GM13977 (cell line): ENCODE measurements around the gene CNNM4.
"Not testable (repeated sequence)": the region's sequence is repeated elsewhere in the genome, so short reads cannot be mapped to it uniquely, and the experiment has no call there.

ENCODE experiments used
- DNase-seq: peaks from one replicate; pipeline ENCODE4 v3.0.0; 2012; ENCODE audit warnings: low spot score
- in situ Hi-C: fragments of 300-500 bp; cut with MboI; formaldehyde crosslinking; loops from one replicate; pipeline ENCODE4 v1.12.0; 2022; ENCODE audit warnings: low sequenced_read_pairs, low pct_unique_long_range_greater_than_20kb, mixed read lengths, inconsistent platforms; ENCODE audit not compliant: unreplicated experiment
- TF ChIP-seq, protein P1 (sequence below): IDR thresholded peaks from 2 replicates; pipeline ENCODE4 v1.5.1; 2012; ENCODE audit warnings: mild to moderate bottlenecking, control low read depth; ENCODE audit not compliant: insufficient read depth; ENCODE audit errors: extremely low read depth, missing control alignments

Gene CNNM4

DNA sequence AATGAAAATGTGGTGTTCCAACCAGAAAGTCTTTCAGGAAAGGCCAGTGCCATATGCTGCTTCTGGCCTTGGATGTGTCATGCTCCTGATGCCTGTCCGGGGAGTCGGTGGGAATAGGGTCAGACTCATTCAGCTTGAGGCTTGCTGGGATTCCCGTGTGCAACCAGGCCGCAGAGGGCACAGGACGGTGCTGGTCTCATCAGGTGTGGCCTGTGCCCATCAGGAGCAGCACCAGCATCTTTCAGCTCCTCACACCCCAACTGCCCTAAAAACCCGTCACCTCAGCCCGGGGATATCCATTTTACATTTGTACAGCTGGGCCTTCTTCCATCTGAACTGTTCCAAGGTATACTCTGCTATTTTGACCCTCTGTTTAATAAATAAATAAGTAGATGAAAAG, 42.0 kb downstream of the CNNM4 start:
- in situ Hi-C loops: no loop called here
- TF ChIP-seq, protein P1, sequence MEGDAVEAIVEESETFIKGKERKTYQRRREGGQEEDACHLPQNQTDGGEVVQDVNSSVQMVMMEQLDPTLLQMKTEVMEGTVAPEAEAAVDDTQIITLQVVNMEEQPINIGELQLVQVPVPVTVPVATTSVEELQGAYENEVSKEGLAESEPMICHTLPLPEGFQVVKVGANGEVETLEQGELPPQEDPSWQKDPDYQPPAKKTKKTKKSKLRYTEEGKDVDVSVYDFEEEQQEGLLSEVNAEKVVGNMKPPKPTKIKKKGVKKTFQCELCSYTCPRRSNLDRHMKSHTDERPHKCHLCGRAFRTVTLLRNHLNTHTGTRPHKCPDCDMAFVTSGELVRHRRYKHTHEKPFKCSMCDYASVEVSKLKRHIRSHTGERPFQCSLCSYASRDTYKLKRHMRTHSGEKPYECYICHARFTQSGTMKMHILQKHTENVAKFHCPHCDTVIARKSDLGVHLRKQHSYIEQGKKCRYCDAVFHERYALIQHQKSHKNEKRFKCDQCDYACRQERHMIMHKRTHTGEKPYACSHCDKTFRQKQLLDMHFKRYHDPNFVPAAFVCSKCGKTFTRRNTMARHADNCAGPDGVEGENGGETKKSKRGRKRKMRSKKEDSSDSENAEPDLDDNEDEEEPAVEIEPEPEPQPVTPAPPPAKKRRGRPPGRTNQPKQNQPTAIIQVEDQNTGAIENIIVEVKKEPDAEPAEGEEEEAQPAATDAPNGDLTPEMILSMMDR: no peak
- no peak for DNase-seq

DNA sequence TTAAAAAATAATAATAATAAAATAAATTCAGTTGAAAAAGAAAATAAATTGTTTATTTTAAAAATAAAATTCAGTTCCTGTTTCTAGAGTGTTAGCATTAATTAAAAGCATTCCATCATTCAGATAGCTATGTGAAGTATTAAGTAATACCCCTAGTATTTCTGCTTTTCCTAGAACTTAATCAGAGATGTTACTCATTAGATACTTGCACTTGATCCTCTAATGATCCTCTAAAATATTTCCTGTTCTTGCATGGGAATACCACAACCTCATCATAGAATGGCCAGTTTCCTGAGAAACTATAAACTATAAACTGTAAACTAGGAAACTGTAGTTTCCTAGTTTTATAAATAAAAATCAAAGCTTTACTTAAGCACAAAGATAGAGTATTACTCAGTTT, 44.3 kb downstream of the CNNM4 start:
- TF ChIP-seq, protein P1: no peak
- in situ Hi-C loops: no loop called here
- DNase-seq: no peak

DNA sequence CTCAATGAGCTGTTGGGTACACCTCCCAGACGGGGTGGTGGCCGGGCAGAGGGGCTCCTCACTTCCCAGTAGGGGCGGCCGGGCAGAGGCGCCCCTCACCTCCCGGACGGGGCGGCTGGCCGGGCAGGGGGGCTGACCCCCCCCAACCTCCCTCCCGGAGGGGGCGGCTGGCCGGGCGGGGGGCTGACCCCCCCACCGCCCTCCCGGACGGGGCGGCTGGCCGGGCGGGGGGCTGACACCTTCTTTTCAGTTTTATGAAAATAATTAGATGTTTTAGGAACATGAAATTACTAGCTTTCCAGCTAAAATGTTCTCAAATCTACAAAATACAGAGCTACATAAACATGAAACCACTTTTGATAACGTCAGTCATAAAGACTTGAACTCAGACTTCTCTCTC, 45.2 kb downstream of the CNNM4 start:
- DNase-seq, in situ Hi-C loops: not testable (repeated sequence)

DNA sequence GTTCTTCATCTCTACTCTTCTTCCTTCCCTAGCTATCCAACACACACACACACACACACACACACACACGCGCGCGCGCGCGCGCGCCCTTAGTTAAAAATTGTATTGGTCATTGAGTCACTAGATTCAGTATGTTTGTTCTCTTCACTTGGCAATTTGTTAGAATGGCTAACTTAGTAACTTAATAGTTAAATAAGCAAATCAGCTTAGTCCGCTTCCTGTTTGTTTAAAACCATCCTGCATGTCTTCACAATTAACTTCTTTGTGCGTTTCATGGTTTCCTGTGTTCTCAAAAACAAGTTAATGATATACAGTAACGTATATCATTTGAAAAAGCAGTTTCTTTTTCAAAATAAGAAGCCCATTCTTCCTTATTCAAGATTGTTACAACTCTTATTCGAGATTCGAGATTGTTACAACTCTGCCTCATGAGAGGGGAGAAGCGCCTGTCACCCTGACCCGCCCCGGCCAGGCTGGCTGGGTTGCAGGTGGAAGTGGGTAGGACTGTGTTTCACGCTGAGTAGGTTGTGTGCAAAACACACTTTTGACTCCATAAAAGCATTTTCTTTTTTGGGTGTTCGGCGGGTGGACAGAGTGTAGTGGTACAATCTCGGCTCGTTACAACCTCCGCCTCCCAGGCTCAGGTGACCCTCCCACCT, 45.9 kb downstream of the CNNM4 start:
- in situ Hi-C loops: no loop called here
- TF ChIP-seq, protein P1: no peak
- DNase-seq: peak; percentile 62

DNA sequence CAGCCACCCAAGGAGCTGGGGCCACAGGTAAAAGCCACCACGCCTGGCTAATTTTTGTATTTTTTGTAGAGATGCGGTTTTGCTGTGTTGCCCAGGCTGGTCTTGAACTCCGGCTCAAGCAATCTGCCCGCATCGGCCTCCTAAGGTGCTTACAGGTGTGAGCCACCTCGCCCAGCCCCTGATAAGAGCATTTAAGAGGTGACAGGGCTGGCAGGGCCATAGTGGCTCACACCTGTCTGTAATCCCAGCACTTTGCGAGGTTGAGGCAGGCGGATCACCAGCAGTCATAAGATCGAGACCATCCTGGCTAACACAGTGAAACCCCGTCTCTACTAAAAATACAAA, 46.4 kb downstream of the CNNM4 start:
- TF ChIP-seq, protein P1: no peak
- DNase-seq: no peak
- in situ Hi-C loops: no loop called here

DNA sequence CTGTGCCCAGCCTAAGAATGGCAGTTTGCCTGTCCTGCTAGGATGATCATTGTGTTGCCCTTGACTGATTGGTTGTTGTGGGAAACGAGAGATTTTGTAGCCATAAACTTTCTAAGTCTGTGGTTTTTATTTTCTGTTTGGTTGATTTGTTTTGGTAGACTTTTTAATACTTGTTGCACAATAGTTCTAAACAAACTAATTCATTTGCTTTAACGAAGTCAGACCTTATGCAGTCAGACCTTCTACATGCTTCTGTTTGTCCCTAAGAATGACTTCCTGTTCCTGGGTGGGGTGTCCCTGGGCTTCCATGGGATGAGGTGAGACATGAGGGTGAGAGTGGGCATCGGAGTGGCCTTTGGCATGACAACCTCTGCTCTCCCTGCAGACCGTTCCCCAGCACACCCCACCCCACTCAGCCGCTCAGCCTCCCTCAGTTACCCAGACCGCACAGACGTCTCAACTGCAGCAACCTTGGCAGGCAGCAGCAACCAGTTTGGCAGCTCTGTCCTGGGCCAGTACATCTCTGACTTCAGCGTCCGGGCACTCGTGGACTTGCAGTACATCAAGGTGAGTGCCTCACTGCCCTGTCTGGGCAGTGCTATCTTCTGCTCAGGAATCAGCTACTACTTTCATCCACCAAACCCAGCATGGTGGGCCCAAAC, 47.6 kb downstream of the CNNM4 start:
- in situ Hi-C loops: no loop called here
- TF ChIP-seq, protein P1: no peak
- no peak for DNase-seq

DNA sequence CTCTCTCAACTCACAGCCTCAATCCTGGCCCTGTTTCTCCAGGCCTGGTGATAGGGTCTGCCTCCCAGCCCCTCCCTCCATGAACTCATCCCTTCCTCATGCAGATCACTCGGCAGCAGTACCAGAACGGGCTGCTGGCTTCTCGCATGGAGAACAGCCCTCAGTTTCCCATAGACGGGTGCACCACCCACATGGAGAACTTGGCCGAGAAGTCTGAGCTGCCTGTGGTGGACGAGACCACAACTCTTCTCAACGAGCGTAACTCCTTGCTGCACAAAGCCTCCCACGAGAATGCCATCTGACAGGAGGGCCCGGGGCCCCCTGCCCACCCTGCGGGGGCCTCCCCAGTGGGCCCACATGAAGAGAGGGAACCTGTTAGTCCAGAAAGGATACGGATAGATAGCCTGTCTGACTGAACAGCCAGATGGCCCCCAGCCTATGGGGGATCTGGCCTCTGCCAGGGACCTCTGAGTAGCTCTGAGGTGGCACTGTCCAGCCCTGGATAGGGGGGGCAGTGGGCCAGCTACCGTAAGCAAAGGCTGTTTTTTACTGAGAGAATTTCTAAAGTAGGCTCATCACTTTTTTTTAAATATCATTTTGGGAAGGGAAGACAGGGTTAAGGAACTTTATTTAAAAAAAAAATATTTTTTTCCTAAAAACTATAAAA, 48.6 kb downstream of the CNNM4 start:
- TF ChIP-seq, protein P1: no peak
- in situ Hi-C loops: no loop called here
- DNase-seq: no peak
